Peyer's patch (tissue), 4 donors: ENCODE data around the gene PEG3.

Experiments
- CTCF ChIP-seq, 6 experiments: fragments of 450-650 bp in 4 of 6; fragments of 200-600 bp in 2 of 6; sonication (generic) in 1 of 6; IDR thresholded peaks; one replicate each; pipeline ENCODE4 v1.5.1; 2017 to 2019; ENCODE audit warnings: antibody characterized with exemption in 6 of 6, mild to moderate bottlenecking in 3 of 6, moderate library complexity in 1 of 6
- POLR2A ChIP-seq, 2 donors: fragments of 450-650 bp; IDR thresholded peaks; one replicate each; pipeline ENCODE4 v1.5.1; 2017; ENCODE audit warnings: antibody characterized with exemption in 2 of 2, mild to moderate bottlenecking in 2 of 2, moderate library complexity in 2 of 2

DNA sequence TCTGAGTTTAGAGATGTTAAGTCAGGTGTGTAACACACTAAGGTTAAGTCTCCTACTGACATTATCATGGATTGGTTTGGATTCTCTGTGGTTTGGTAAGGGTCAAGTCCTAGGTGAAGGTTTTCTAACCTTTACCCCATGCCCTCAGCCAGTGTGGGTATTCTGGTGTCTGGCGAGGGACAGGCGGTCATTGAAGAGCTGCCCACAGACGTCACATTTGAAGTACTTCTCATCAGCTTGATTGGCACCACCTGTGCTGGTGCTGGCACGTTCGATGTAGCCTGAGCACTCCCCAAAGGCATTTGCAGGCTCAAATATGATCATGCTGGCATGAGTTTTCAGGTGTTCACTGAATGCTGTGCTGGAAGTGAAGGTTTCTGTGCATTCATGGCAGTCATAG is 27.0 kb downstream of the PEG3 start:
- TF ChIP-seq CTCF (IDR thresholded peaks at IDR 0.05) (no peak), POLR2A (IDR thresholded peaks at IDR 0.05) (no peak)
